ENCODE data around the gene NPAS3. TPM values are rescaled to one million over a fixed set of nuclear protein-coding genes. Genes with fewer than 3 reads are reported as not detected.

The NPAS3 gene
- total RNA-seq, 1 experiment from 2014 or later, result not detected

- Histone ChIP-seq H3K27me3 (ENCODE audit: insufficient read depth, low read length) (no peaks in the 10 kb centered on the region), H2AFZ (ENCODE audit: low read depth, low read length, poor library complexity, severe bottlenecking) (no peak overlapping the region), H3K4me3 (replicated peaks in 1 of 2; ENCODE audit: low read depth in 1 of 2, low read length in 2 of 2) (no peak overlapping the region), H3K4me1 (ENCODE audit: control insufficient read depth in 1 of 2, insufficient read depth in 2 of 2, low read length in 2 of 2) (no peaks in the 10 kb centered on the region), H3K9me3 (ENCODE audit: control insufficient read depth in 1 of 2, insufficient read depth in 1 of 2, low read depth in 1 of 2, low read length in 2 of 2) (no peaks in the 10 kb centered on the region), H3K9ac (ENCODE audit: low read length) (no peak overlapping the region), H3K79me2 (ENCODE audit: insufficient read depth, low read length) (no peaks in the 10 kb centered on the region), H3K9me2 (ENCODE audit: insufficient read depth) (no peaks in the 10 kb centered on the region), H3K4me2 (ENCODE audit: low read length) (no peak overlapping the region), H3K36me3 (ENCODE audit: control insufficient read depth in 1 of 2, insufficient read depth in 2 of 2, low read length in 2 of 2) (no peaks in the 10 kb centered on the region), H3K27ac (ENCODE audit: low read depth, low read length) (no peak overlapping the region), H4K20me1 (ENCODE audit: insufficient read depth) (no peaks in the 10 kb centered on the region)
- CTCF ChIA-PET, result no interaction called here
- intact Hi-C loops (cut with micrococcal nuclease), result no loop called here
- TF ChIP-seq POLR2A (IDR thresholded peaks at IDR 0.05; ENCODE audit: borderline replicate concordance, extremely low read depth, insufficient read depth, insufficient read length), result no peak
- TF ChIP-seq ZFX (IDR thresholded peaks at IDR 0.05), result no peak
- no peak for TF ChIP-seq ZBTB33 (IDR thresholded peaks at IDR 0.05; ENCODE audit: extremely low read depth, insufficient replicate concordance, low read length)
- TF ChIP-seq JUND (IDR thresholded peaks at IDR 0.05), result no peak
- no peak for TF ChIP-seq ELF1 (IDR thresholded peaks at IDR 0.05; ENCODE audit: borderline replicate concordance, low read depth)
- TF ChIP-seq EZH2phosphoT487 (IDR thresholded peaks at IDR 0.05; ENCODE audit: borderline replicate concordance), result no peak
- TF ChIP-seq POLR2AphosphoS5 (IDR thresholded peaks at IDR 0.05; ENCODE audit: low read depth, low read length), result no peak
- no peak for TF ChIP-seq MAX (IDR thresholded peaks at IDR 0.05)
- TF ChIP-seq CTCF (IDR thresholded peaks at IDR 0.05 in 2 of 3, conservative IDR thresholded peaks at IDR 0.05 in 1 of 3; ENCODE audit: borderline replicate concordance in 1 of 3, insufficient read depth in 1 of 3, low read depth in 2 of 3, low read length in 2 of 3), result no peak
- TF ChIP-seq CBX3 (IDR thresholded peaks at IDR 0.05; ENCODE audit: low read depth), result no peak
- TF ChIP-seq YY1 (IDR thresholded peaks at IDR 0.05; ENCODE audit: extremely low read depth, insufficient replicate concordance, low read depth, low read length), result no peak
- no peak for TF ChIP-seq SIN3A (IDR thresholded peaks at IDR 0.05; ENCODE audit: low read depth)
- POLR2A ChIA-PET, result no interaction called here
- no TSS peak for BruUV-seq (replicated peaks)
- DNase-seq (ENCODE audit: low read depth, low spot score) (no peak), ATAC-seq (no peak)
- RAD21 ChIA-PET (ENCODE audit: low non-redundant PET in 1 of 2, low total read pairs in 2 of 2, uncharacterized antibody in 2 of 2, unreplicated experiment in 2 of 2), result no interaction called here
These were observed 670.9 kb downstream of the NPAS3 start for GRCh38 chr14:33609582-33609981.
